ENCODE data around the gene FDCSP.
"Not testable (repeated sequence)": the region's sequence is repeated elsewhere in the genome, so short reads cannot be mapped to it uniquely, and the experiment has no call there.

Gene FDCSP

DNA sequence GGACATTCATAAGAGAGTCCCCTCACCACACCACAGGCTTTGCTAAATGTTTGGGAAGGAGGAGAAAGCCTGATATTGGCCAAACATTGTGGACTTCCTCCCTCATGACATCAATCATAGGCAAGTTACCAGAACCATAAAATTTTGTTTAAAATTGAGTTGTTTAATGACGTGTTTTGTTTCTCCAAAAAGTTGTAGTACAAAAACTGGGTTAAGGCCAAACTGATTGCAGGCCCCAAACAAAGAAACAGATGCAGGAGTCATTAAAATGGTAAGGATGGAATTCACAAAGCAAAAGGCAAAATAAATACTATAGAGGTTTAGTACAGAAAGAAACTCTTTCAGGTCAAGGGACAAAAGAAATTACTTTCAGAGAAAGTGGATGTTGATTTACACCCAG is 34.3 kb upstream of the FDCSP start:
- Histone ChIP-seq H3K9ac (ENCODE audit: low read depth in 1 of 2, low read length in 2 of 2) (no peak overlapping the region), H3K36me3 (ENCODE audit: control insufficient read depth in 1 of 2, insufficient read depth in 2 of 2, low read length in 2 of 2) (no peaks in the 10 kb centered on the region)

DNA sequence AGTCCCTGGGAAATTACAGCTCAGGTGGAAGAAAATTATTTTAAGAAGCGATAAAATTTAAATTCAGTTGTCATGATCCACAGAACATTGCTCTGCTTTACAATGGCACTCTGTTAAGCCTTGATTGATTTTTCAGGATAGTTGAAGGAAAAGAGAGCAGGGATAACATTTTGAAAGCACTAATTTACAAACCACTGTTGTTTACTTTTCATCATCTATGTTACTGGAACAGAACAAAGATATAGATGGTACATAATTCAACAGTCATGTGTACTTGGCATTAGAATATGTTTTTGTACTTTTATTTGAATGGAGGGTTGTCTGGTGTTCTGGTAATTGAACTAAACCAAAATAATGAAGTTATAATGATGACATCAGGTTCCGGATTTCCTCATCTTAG is 33.0 kb upstream of the FDCSP start:
- Histone ChIP-seq H3K27me3 (ENCODE audit: control insufficient read depth in 1 of 2, insufficient read depth in 2 of 2, low read length in 2 of 2) (no peaks in the 10 kb centered on the region), H3K36me3 (ENCODE audit: control insufficient read depth in 1 of 2, insufficient read depth in 2 of 2, low read length in 2 of 2) (no peaks in the 10 kb centered on the region), H3K27ac (ENCODE audit: low read depth, low read length) (no peak overlapping the region), H3K4me1 (ENCODE audit: control insufficient read depth in 1 of 2, insufficient read depth in 2 of 2, low read length in 2 of 2) (peaks cover 3 to 12% of the 10 kb centered on the region in 2 donors), H3K4me3 (ENCODE audit: low read depth in 1 of 2, low read length in 2 of 2) (no peak overlapping the region), H3K9ac (ENCODE audit: low read depth in 1 of 2, low read length in 2 of 2) (no peak overlapping the region), H3K9me3 (ENCODE audit: control insufficient read depth in 1 of 2, low read length in 2 of 2) (no peaks in the 10 kb centered on the region)

More for the DNA sequence above, 34.3 kb upstream of the FDCSP start:
- Histone ChIP-seq H3K9me3 (ENCODE audit: control insufficient read depth in 1 of 2, low read length in 2 of 2) (no peaks in the 10 kb centered on the region), H3K27me3 (ENCODE audit: control insufficient read depth in 1 of 2, insufficient read depth in 2 of 2, low read length in 2 of 2) (no peaks in the 10 kb centered on the region), H3K27ac (ENCODE audit: low read depth, low read length) (no peak overlapping the region), H3K4me3 (ENCODE audit: low read depth in 1 of 2, low read length in 2 of 2) (no peak overlapping the region), H3K4me1 (ENCODE audit: control insufficient read depth in 1 of 2, insufficient read depth in 2 of 2, low read length in 2 of 2) (peaks cover under 1% of the 10 kb centered on the region in 2 donors)

DNA sequence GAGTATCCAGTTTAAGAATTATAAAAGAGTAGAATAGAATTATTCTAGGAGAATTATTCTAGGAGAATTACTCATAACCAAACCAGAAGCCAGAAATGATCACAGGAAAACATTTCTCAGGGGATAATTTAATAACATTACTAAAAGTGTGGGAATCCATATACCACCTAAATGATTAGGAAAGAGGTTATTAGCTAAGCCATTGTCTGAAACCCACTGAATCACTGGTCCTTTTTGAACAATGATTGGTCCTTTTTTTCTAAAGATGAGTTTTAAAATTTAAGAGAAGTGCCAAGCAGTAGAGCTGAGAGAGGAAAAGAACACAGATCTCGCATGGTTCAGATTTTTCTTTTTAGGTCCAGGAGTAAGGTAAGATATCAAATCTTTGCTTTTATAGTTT is 30.5 kb upstream of the FDCSP start, which contains the start of gene ODAM:
ODAM (plus strand) TSS at position 301 of the 400 bp plus-strand sequence. CDS start 819 bp downstream, outside the sequence.
- Histone ChIP-seq H3K27ac (ENCODE audit: low read depth, low read length) (no peak within 1 kb of the TSS), H3K4me1 (ENCODE audit: control insufficient read depth in 1 of 2, insufficient read depth in 2 of 2, low read length in 2 of 2) (peaks cover 3 to 16% of the 10 kb centered on the region in 2 donors), H3K9ac (ENCODE audit: low read depth in 1 of 2, low read length in 2 of 2) (no peak within 1 kb of the TSS), H3K27me3 (ENCODE audit: control insufficient read depth in 1 of 2, insufficient read depth in 2 of 2, low read length in 2 of 2) (no peaks in the 10 kb centered on the region), H3K9me3 (ENCODE audit: control insufficient read depth in 1 of 2, low read length in 2 of 2) (no peaks in the 10 kb centered on the region), H3K36me3 (ENCODE audit: control insufficient read depth in 1 of 2, insufficient read depth in 2 of 2, low read length in 2 of 2) (no peaks in the 10 kb centered on the region), H3K4me3 (ENCODE audit: low read depth in 1 of 2, low read length in 2 of 2) (no peak within 1 kb of the TSS)

DNA sequence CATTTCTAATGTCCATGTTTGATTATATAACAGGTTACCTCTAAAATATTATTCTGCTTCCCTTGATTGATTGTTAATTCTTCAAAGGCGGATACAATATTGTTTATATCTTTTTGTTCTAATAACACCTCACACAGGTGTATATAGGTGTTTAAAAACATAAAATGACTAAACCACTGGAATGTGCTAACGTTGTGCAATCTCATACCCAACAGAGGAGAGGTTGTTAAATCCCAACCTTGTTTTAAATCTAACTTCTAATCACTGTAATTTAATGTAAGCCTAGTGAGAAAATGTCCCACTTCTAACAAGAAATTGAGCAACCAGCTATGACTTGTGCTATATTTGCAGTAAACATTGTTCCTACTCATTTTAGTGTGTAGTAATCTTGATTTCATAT is 29.1 kb upstream of the FDCSP start:
- no peaks in the 10 kb centered on the region for H3K27me3 ChIP-seq (ENCODE audit: control insufficient read depth in 1 of 2, insufficient read depth in 2 of 2, low read length in 2 of 2)
- no peak overlapping the region for H3K9ac ChIP-seq (ENCODE audit: low read depth in 1 of 2, low read length in 2 of 2)
- H3K27ac ChIP-seq (ENCODE audit: low read depth, low read length), result no peak overlapping the region
- no peak overlapping the region for H3K4me3 ChIP-seq (ENCODE audit: low read depth in 1 of 2, low read length in 2 of 2)
- H3K4me1 ChIP-seq (ENCODE audit: control insufficient read depth in 1 of 2, insufficient read depth in 2 of 2, low read length in 2 of 2), result peaks cover 3 to 16% of the 10 kb centered on the region in 2 donors
- H3K9me3 ChIP-seq (ENCODE audit: control insufficient read depth in 1 of 2, low read length in 2 of 2), result no peaks in the 10 kb centered on the region
- no peaks in the 10 kb centered on the region for H3K36me3 ChIP-seq (ENCODE audit: control insufficient read depth in 1 of 2, insufficient read depth in 2 of 2, low read length in 2 of 2)

GRCh38 chr4:70197842-70198241 is 28.1 kb upstream of the FDCSP start:
- Histone ChIP-seq H3K4me3 (ENCODE audit: low read depth in 1 of 2, low read length in 2 of 2) (no peak overlapping the region), H3K27ac (ENCODE audit: low read depth, low read length) (no peak overlapping the region), H3K9ac (ENCODE audit: low read depth in 1 of 2, low read length in 2 of 2) (no peak overlapping the region), H3K27me3 (ENCODE audit: control insufficient read depth in 1 of 2, insufficient read depth in 2 of 2, low read length in 2 of 2) (no peaks in the 10 kb centered on the region), H3K9me3 (ENCODE audit: control insufficient read depth in 1 of 2, low read length in 2 of 2) (no peaks in the 10 kb centered on the region), H3K36me3 (ENCODE audit: control insufficient read depth in 1 of 2, insufficient read depth in 2 of 2, low read length in 2 of 2) (no peaks in the 10 kb centered on the region), H3K4me1 (ENCODE audit: control insufficient read depth in 1 of 2, insufficient read depth in 2 of 2, low read length in 2 of 2) (peaks cover 3 to 16% of the 10 kb centered on the region in 2 donors)

GRCh38 chr4:70203601-70204000 is 22.3 kb upstream of the FDCSP start:
- Histone ChIP-seq H3K4me3 (ENCODE audit: low read depth in 1 of 2, low read length in 2 of 2) (no peak overlapping the region), H3K9ac (ENCODE audit: low read depth in 1 of 2, low read length in 2 of 2) (no peak overlapping the region), H3K27me3 (ENCODE audit: control insufficient read depth in 1 of 2, insufficient read depth in 2 of 2, low read length in 2 of 2) (no peaks in the 10 kb centered on the region), H3K9me3 (ENCODE audit: control insufficient read depth in 1 of 2, low read length in 2 of 2) (no peaks in the 10 kb centered on the region), H3K36me3 (ENCODE audit: control insufficient read depth in 1 of 2, insufficient read depth in 2 of 2, low read length in 2 of 2) (no peaks in the 10 kb centered on the region), H3K4me1 (ENCODE audit: control insufficient read depth in 1 of 2, insufficient read depth in 2 of 2, low read length in 2 of 2) (peaks cover 0 to 2% of the 10 kb centered on the region in 2 donors), H3K27ac (ENCODE audit: low read depth, low read length) (no peak overlapping the region)

DNA sequence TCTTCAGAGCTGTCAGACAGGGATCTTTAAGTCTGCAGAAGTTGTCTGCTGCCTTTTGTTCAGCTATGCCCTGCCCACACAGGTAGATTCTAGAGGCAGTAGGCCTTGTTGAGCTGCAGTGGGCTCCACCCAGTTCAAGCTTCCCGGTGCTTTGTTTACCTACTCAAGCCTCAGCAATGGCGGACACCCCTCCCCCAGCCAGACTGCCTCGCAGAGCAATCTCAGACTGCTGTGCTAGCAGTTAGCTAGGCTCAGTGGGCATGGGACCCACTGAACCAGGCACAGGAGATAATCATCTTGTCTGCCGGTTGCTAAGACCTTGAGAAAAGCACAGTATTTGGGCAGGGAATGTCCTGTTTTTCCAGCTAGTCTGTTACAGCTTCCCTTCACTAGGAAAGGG is 13.2 kb upstream of the FDCSP start:
- not testable (repeated sequence) for H3K9me3 ChIP-seq (ENCODE audit: control insufficient read depth in 1 of 2, low read length in 2 of 2); H3K27ac ChIP-seq (ENCODE audit: low read depth, low read length); H3K4me1 ChIP-seq (ENCODE audit: control insufficient read depth in 1 of 2, insufficient read depth in 2 of 2, low read length in 2 of 2); H3K36me3 ChIP-seq (ENCODE audit: control insufficient read depth in 1 of 2, insufficient read depth in 2 of 2, low read length in 2 of 2); H3K27me3 ChIP-seq (ENCODE audit: control insufficient read depth in 1 of 2, insufficient read depth in 2 of 2, low read length in 2 of 2); H3K9ac ChIP-seq (ENCODE audit: low read depth in 1 of 2, low read length in 2 of 2); H3K4me3 ChIP-seq (ENCODE audit: low read depth in 1 of 2, low read length in 2 of 2)

- not testable (repeated sequence) for H3K36me3 ChIP-seq (ENCODE audit: control insufficient read depth in 1 of 2, insufficient read depth in 2 of 2, low read length in 2 of 2); H3K27ac ChIP-seq (ENCODE audit: low read depth, low read length); H3K9me3 ChIP-seq (ENCODE audit: control insufficient read depth in 1 of 2, low read length in 2 of 2); H3K9ac ChIP-seq (ENCODE audit: low read depth in 1 of 2, low read length in 2 of 2); H3K27me3 ChIP-seq (ENCODE audit: control insufficient read depth in 1 of 2, insufficient read depth in 2 of 2, low read length in 2 of 2); H3K4me3 ChIP-seq (ENCODE audit: low read depth in 1 of 2, low read length in 2 of 2); H3K4me1 ChIP-seq (ENCODE audit: control insufficient read depth in 1 of 2, insufficient read depth in 2 of 2, low read length in 2 of 2)
These were observed 9.8 kb upstream of the FDCSP start for GRCh38 chr4:70216109-70216508.

DNA sequence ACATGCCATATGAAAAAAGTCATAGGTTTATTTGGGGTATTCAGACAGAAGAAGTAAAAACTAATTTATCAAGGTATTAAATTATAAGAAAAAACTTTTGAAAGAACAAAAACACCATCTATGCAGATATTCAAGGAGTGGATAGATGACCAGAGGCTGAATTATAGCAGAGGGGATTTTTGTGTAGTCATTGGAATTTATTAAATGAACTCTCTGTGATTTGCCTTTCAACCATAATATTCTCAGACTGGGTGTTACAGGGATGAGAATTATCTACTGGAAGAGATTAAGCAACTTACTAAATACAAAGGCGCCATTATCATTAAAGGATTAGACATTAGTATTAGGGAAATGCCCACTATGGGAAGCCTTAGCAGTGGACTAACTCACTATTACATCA is 9.4 kb upstream of the FDCSP start:
- not testable (repeated sequence) for H3K27ac ChIP-seq (ENCODE audit: low read depth, low read length); H3K27me3 ChIP-seq (ENCODE audit: control insufficient read depth in 1 of 2, insufficient read depth in 2 of 2, low read length in 2 of 2); H3K9me3 ChIP-seq (ENCODE audit: control insufficient read depth in 1 of 2, low read length in 2 of 2); H3K36me3 ChIP-seq (ENCODE audit: control insufficient read depth in 1 of 2, insufficient read depth in 2 of 2, low read length in 2 of 2); H3K9ac ChIP-seq (ENCODE audit: low read depth in 1 of 2, low read length in 2 of 2); H3K4me1 ChIP-seq (ENCODE audit: control insufficient read depth in 1 of 2, insufficient read depth in 2 of 2, low read length in 2 of 2); H3K4me3 ChIP-seq (ENCODE audit: low read depth in 1 of 2, low read length in 2 of 2)

DNA sequence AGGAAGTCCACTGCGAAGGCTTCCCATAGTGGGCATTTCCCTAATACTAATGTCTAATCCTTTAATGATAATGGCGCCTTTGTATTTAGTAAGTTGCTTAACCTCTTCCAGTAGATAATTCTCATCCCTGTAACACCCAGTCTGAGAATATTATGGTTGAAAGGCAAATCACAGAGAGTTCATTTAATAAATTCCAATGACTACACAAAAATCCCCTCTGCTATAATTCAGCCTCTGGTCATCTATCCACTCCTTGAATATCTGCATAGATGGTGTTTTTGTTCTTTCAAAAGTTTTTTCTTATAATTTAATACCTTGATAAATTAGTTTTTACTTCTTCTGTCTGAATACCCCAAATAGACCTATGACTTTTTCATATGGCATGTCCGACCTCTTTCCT is 4.5 kb upstream of the FDCSP start:
- not testable (repeated sequence) for H3K27ac ChIP-seq (ENCODE audit: low read depth, low read length); H3K9ac ChIP-seq (ENCODE audit: low read depth in 1 of 2, low read length in 2 of 2); H3K36me3 ChIP-seq (ENCODE audit: control insufficient read depth in 1 of 2, insufficient read depth in 2 of 2, low read length in 2 of 2); H3K4me3 ChIP-seq (ENCODE audit: low read depth in 1 of 2, low read length in 2 of 2); H3K4me1 ChIP-seq (ENCODE audit: control insufficient read depth in 1 of 2, insufficient read depth in 2 of 2, low read length in 2 of 2); H3K27me3 ChIP-seq (ENCODE audit: control insufficient read depth in 1 of 2, insufficient read depth in 2 of 2, low read length in 2 of 2); H3K9me3 ChIP-seq (ENCODE audit: control insufficient read depth in 1 of 2, low read length in 2 of 2)

DNA sequence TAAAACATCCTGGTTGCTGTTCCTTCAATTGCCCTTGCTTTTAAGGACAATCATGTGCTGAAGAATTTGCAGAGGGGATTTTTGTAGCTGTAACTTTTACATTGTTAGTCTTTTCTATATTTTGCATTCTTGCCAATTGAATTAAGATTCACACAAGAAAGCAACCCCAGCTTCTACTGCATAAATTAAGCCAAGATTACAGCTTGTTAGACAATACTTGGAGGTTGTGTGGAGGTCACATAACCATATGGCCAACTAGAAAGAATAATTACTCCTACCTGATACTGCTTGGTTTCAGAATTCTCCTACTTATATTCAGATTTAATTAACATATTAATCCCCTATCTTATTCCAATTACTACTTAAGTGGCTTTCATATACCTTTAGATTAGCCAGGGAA is 4.1 kb upstream of the FDCSP start:
- H3K27me3 ChIP-seq (ENCODE audit: control insufficient read depth in 1 of 2, insufficient read depth in 2 of 2, low read length in 2 of 2); H3K36me3 ChIP-seq (ENCODE audit: control insufficient read depth in 1 of 2, insufficient read depth in 2 of 2, low read length in 2 of 2): not testable (repeated sequence)

More for the DNA sequence above, 4.1 kb upstream of the FDCSP start:
- H3K9me3 ChIP-seq (ENCODE audit: control insufficient read depth in 1 of 2, low read length in 2 of 2); H3K4me3 ChIP-seq (ENCODE audit: low read depth in 1 of 2, low read length in 2 of 2); H3K9ac ChIP-seq (ENCODE audit: low read depth in 1 of 2, low read length in 2 of 2); H3K27ac ChIP-seq (ENCODE audit: low read depth, low read length); H3K4me1 ChIP-seq (ENCODE audit: control insufficient read depth in 1 of 2, insufficient read depth in 2 of 2, low read length in 2 of 2): not testable (repeated sequence)

All from duodenal mucosa (tissue), 2 donors.